SK-N-SH (cell line): Measurements from ENCODE around the gene ZNF605. TPM values are rescaled to one million over a fixed set of nuclear protein-coding genes. Genes with fewer than 3 reads are reported as not detected.
A peak's percentile ranks its signal among the peaks of the same experiment; 100 is the strongest.

Experiments
- CTCF ChIA-PET: fragments of 300-600, 350-600 bp; formaldehyde crosslinking; extraction: SDS; loops from one replicate; lab custom pipeline; 2021; lab: Yijun Ruan, JAX
- POLR2A ChIA-PET: fragments of 350-600 bp; sonication (Branson Sonifier 250); formaldehyde crosslinking; extraction: SDS; loops from one replicate; lab custom pipeline; 2020; ENCODE audit warnings: antibody characterized with exemption, inconsistent platforms; lab: Yijun Ruan, JAX
- DNase-seq: peaks from one replicate; pipeline ENCODE4 v3.0.0; 2012
- H2AFZ ChIP-seq: fragments of 200-600 bp; sonication (generic); 2 replicates; pipeline ENCODE4 v1.8.1; 2016; ENCODE audit warnings: antibody characterized with exemption, mild to moderate bottlenecking, low read depth
- H3F3A ChIP-seq: fragments of 200-600 bp; sonication (generic); replicated peaks from 2 replicates; pipeline ENCODE3; 2016; ENCODE audit warnings: antibody characterized with exemption, mild to moderate bottlenecking; ENCODE audit not compliant: insufficient read depth
- H3K27ac ChIP-seq, 2 experiments: fragments of 200-500 bp in 1 of 2; fragments of 200-600 bp in 1 of 2; sonication (Bioruptor generic) in 1 of 2; sonication (generic), shearing (Covaris generic) in 1 of 2; 2 replicates each; pipeline versions ENCODE4 v1.5.1 to v1.6.1; 2014 to 2016; ENCODE audit warnings: low read depth in 2 of 2, inconsistent platforms in 1 of 2, low read length in 1 of 2, mild to moderate bottlenecking in 1 of 2, mixed read lengths in 1 of 2
- H3K27me3 ChIP-seq: fragments of 200-600 bp; sonication (generic), shearing (Covaris generic); 2 replicates; pipeline ENCODE4 v1.6.1; 2016; ENCODE audit warnings: mixed run types; ENCODE audit not compliant: insufficient read depth
- H3K36me3 ChIP-seq, 2 experiments: fragments of 200-500 bp in 1 of 2; fragments of 200-600 bp in 1 of 2; sonication (Bioruptor generic) in 1 of 2; sonication (generic) in 1 of 2; replicated peaks in 1 of 2; 2 replicates each; pipeline versions ENCODE3 to v1.5.1; 2014 to 2016; ENCODE audit warnings: low read length in 1 of 2, mild to moderate bottlenecking in 1 of 2; ENCODE audit not compliant: insufficient read depth in 2 of 2, control insufficient read depth in 1 of 2
- H3K4me1 ChIP-seq, 2 experiments: fragments of 200-500 bp in 1 of 2; fragments of 200-600 bp in 1 of 2; sonication (Bioruptor generic) in 1 of 2; sonication (generic), shearing (Covaris generic) in 1 of 2; 2 replicates each; pipeline versions ENCODE4 v1.5.1 to v1.6.1; 2014 to 2016; ENCODE audit warnings: low read depth in 1 of 2, low read length in 1 of 2, mixed run types in 1 of 2; ENCODE audit not compliant: insufficient read depth in 2 of 2, control insufficient read depth in 1 of 2
- H3K4me2 ChIP-seq: fragments of 200-600 bp; sonication (generic), shearing (Covaris generic); 2 replicates; pipeline ENCODE4 v1.6.1; 2017; ENCODE audit warnings: mixed run types
- H3K4me3 ChIP-seq, 2 experiments: fragments of 200-500 bp in 1 of 2; fragments of 200-600 bp in 1 of 2; sonication (Bioruptor generic) in 1 of 2; sonication (generic), shearing (Covaris generic) in 1 of 2; 2 replicates each; pipeline versions ENCODE4 v1.5.1 to v1.8.1; 2014 to 2016; ENCODE audit warnings: low read depth in 2 of 2, inconsistent platforms in 1 of 2, low read length in 1 of 2, mild to moderate bottlenecking in 1 of 2, mixed read lengths in 1 of 2, moderate library complexity in 1 of 2
- H3K79me2 ChIP-seq: fragments of 200-600 bp; sonication (generic); 2 replicates; pipeline ENCODE4 v1.8.1; 2017; ENCODE audit warnings: mild to moderate bottlenecking; ENCODE audit not compliant: insufficient read depth
- H3K9ac ChIP-seq: fragments of 200-600 bp; sonication (generic); 2 replicates; pipeline ENCODE4 v1.6.1; 2017; ENCODE audit warnings: mixed run types
- H3K9me2 ChIP-seq: fragments of 200-600 bp; sonication (generic); 2 replicates; pipeline ENCODE4 v1.6.1; 2017; ENCODE audit warnings: mixed run types
- H3K9me3 ChIP-seq: fragments of 200-600 bp; sonication (generic); 2 replicates; pipeline ENCODE4 v1.6.1; 2017; ENCODE audit warnings: mixed run types, mild to moderate bottlenecking, moderate library complexity
- H4K20me1 ChIP-seq: fragments of 200-600 bp; sonication (generic); 2 replicates; pipeline ENCODE4 v1.6.1; 2017; ENCODE audit warnings: mild to moderate bottlenecking, mixed run types; ENCODE audit not compliant: insufficient read depth
- EP300 ChIP-seq, 2 experiments: IDR thresholded peaks; 2 replicates each; pipeline versions ENCODE4 v1.4.0 to v1.6.1; 2012; ENCODE audit warnings: borderline replicate concordance in 1 of 2, low read depth in 1 of 2, low read length in 1 of 2
- FOXJ3 ChIP-seq: sonication (generic); formaldehyde crosslinking; IDR thresholded peaks from 2 replicates; pipeline ENCODE4 v1.5.1; 2020; ENCODE audit warnings: mild to moderate bottlenecking, missing genetic modification reagents
- GABPA ChIP-seq: IDR thresholded peaks from 2 replicates; pipeline ENCODE4 v1.4.0; 2012; ENCODE audit warnings: low read depth, mild to moderate bottlenecking
- GATA2 ChIP-seq: sonication (generic); formaldehyde crosslinking; IDR thresholded peaks from 2 replicates; pipeline ENCODE4 v1.5.0; 2020; ENCODE audit warnings: mild to moderate bottlenecking, missing genetic modification reagents
- IRF3 ChIP-seq: fragments of 150-350 bp; IDR thresholded peaks from 2 replicates; pipeline ENCODE4 v1.6.1; 2016; ENCODE audit warnings: mild to moderate bottlenecking, low read depth, low read length
- MAX ChIP-seq: IDR thresholded peaks from 2 replicates; pipeline ENCODE4 v1.4.0; 2012; ENCODE audit warnings: low read depth
- MXI1 ChIP-seq: IDR thresholded peaks from 2 replicates; pipeline ENCODE4 v1.6.1; 2012; ENCODE audit warnings: mild to moderate bottlenecking, low read depth, low read length, improper control_type of control experiment
- NRF1 ChIP-seq: IDR thresholded peaks from 2 replicates; pipeline ENCODE4 v1.6.1; 2012; ENCODE audit warnings: low read depth, mild to moderate bottlenecking, low read length
- PBX3 ChIP-seq: IDR thresholded peaks from 2 replicates; pipeline ENCODE4; 2012
- POLR2AphosphoS5 ChIP-seq: IDR thresholded peaks from 2 replicates; pipeline ENCODE4 v1.6.1; 2012; ENCODE audit warnings: low read depth, low read length
- RAD21 ChIP-seq: IDR thresholded peaks from 2 replicates; pipeline ENCODE4 v1.6.1; 2012; ENCODE audit warnings: mild to moderate bottlenecking, low read length
- RCOR1 ChIP-seq: fragments of 150-350 bp; IDR thresholded peaks from 2 replicates; pipeline ENCODE4 v1.6.1; 2017; ENCODE audit warnings: antibody characterized with exemption, low read length
- REST ChIP-seq: IDR thresholded peaks from 2 replicates; pipeline ENCODE4 v1.6.1; 2012; ENCODE audit warnings: mild to moderate bottlenecking, low read depth, low read length, moderate library complexity
- TEAD4 ChIP-seq: IDR thresholded peaks from 2 replicates; pipeline ENCODE4 v1.4.0; 2012; ENCODE audit warnings: mild to moderate bottlenecking, borderline replicate concordance; ENCODE audit not compliant: insufficient read depth
- USF1 ChIP-seq: IDR thresholded peaks from 2 replicates; pipeline ENCODE4 v1.4.0; 2012; ENCODE audit warnings: low read depth, borderline replicate concordance
- YY1 ChIP-seq: IDR thresholded peaks from 2 replicates; pipeline ENCODE4 v1.4.0; 2012; ENCODE audit warnings: low read depth, mild to moderate bottlenecking
- ZBTB33 ChIP-seq: IDR thresholded peaks from 2 replicates; pipeline ENCODE4 v1.4.0; 2012; ENCODE audit warnings: low read depth, borderline replicate concordance
- WGBS: methylation state at CpG from one replicate; pipeline ENCODE4 v1.1.6; 2017; ENCODE audit warnings: low lambda C conversion rate; 5-methylcytosine and 5-hydroxymethylcytosine counted together
- polyA plus RNA-seq, 3 experiments: library from polyadenylated mRNA; depleted of rRNA; stranded (reverse); fragments of >200 nt; gene quantifications; 2 replicates each; pipeline ENCODE4 v1.2.3, GENCODE V29; 2012

Gene ZNF605
- polyA plus RNA-seq, 1 of the 3 experiments (the other 2 are of a cell fraction), result 4.0 TPM

- CTCF ChIA-PET, result no interaction called here
- no peak for DNase-seq
These were observed 37.4 kb downstream of the ZNF605 start for GRCh38 chr12:132918680-132919079.

GRCh38 chr12:132909030-132909368, 47.1 kb downstream of the ZNF605 start:
- peak overlapping the region; percentile 39 to 51; a peak in 2 of 4 replicates for H3K27ac ChIP-seq
- peak overlapping the region; percentile 74 for H3K9ac ChIP-seq
- CTCF ChIA-PET, result interaction anchor here (0.6 to 1.1 kb wide), 2 partner anchors 9 to 15 kb away, joined by 3 read pairs; no protein-coding TSS in a partner anchor
- TF ChIP-seq RCOR1, result no peak
- no peak for TF ChIP-seq USF1
- no peak for TF ChIP-seq YY1
- no peak for TF ChIP-seq IRF3
- TF ChIP-seq PBX3, result no peak
- TF ChIP-seq EP300 (IDR thresholded peaks at IDR 0.05; ENCODE audit: borderline replicate concordance in 1 of 2, low read depth in 1 of 2, low read length in 1 of 2), result no peak
- no peak for TF ChIP-seq MXI1
- no peak for TF ChIP-seq ZBTB33

More at GRCh38 chr12:132918680-132919079, 37.4 kb downstream of the ZNF605 start:
- WGBS, result 89% methylated on average over 6 of the region's 6 CpGs
- no peak for TF ChIP-seq RCOR1
- TF ChIP-seq TEAD4, result no peak
- TF ChIP-seq FOXJ3, result no peak
- TF ChIP-seq GABPA, result no peak
- no peak for TF ChIP-seq REST
- no peak for TF ChIP-seq MXI1
- no peak for TF ChIP-seq RAD21
- TF ChIP-seq MAX, result no peak
- no peak for TF ChIP-seq GATA2 (CRISPR knock-in tag)
- no peak for TF ChIP-seq POLR2AphosphoS5
- no peak for TF ChIP-seq NRF1
- TF ChIP-seq, all 33 proteins: peak for 0
- POLR2A ChIA-PET, result no interaction called here
- H3K9me2 ChIP-seq, result no peaks in the 10 kb centered on the region
- no peaks in the 10 kb centered on the region for H3K4me1 ChIP-seq
- no peaks in the 10 kb centered on the region for H3K79me2 ChIP-seq
- no peak overlapping the region for H3K4me2 ChIP-seq
- peaks cover 0 to 4% of the 10 kb centered on the region in 2 experiments for H3K36me3 ChIP-seq
- H3K27ac ChIP-seq, result no peak overlapping the region
- peaks cover 3% of the 10 kb centered on the region for H3F3A ChIP-seq
- H3K4me3 ChIP-seq, result no peak overlapping the region
- no peak overlapping the region for H2AFZ ChIP-seq
- peaks cover 27% of the 10 kb centered on the region for H3K9me3 ChIP-seq
- H3K9ac ChIP-seq, result no peak overlapping the region
- H4K20me1 ChIP-seq, result no peaks in the 10 kb centered on the region
- no peaks in the 10 kb centered on the region for H3K27me3 ChIP-seq

More at GRCh38 chr12:132909030-132909368, 47.1 kb downstream of the ZNF605 start:
- H2AFZ ChIP-seq, result peak overlapping the region; percentile 83
- H3K9me2 ChIP-seq, result no peaks in the 10 kb centered on the region
- H3K36me3 ChIP-seq, result no peaks in the 10 kb centered on the region
- no peaks in the 10 kb centered on the region for H3F3A ChIP-seq
- H3K9me3 ChIP-seq, result peaks cover 5% of the 10 kb centered on the region; the same call in 1 of the 2 replicates
- 9% methylated on average over 13 of the region's 22 CpGs for WGBS
- POLR2A ChIA-PET, result no interaction called here
- peak overlapping the region; percentile 86 for H3K4me2 ChIP-seq
- H3K79me2 ChIP-seq, result no peaks in the 10 kb centered on the region
- H3K4me3 ChIP-seq, result peak overlapping the region; percentile 59 to 68
- peaks cover 0 to 3% of the 10 kb centered on the region in 2 experiments; a peak in 1 of 4 replicates for H3K4me1 ChIP-seq
- no peak for DNase-seq
- no peaks in the 10 kb centered on the region for H3K27me3 ChIP-seq
- no peaks in the 10 kb centered on the region for H4K20me1 ChIP-seq
